Ectodermal cell (in vitro differentiated cells): ENCODE measurements around the gene PITPNM1.

Experiments used
- H3K27ac ChIP-seq: 2 replicates; pipeline ENCODE4 v1.7.0; 2013; ENCODE audit warnings: mild to moderate bottlenecking, low read depth, low read length; ENCODE audit not compliant: insufficient read depth, poor library complexity, severe bottlenecking
- H3K27me3 ChIP-seq: 2 replicates; pipeline ENCODE4 v1.7.0; 2013; ENCODE audit warnings: mild to moderate bottlenecking, low read length; ENCODE audit not compliant: insufficient read depth, control insufficient read depth, poor library complexity, severe bottlenecking
- H3K36me3 ChIP-seq: one replicate; pipeline ENCODE4 v1.7.0; 2013; ENCODE audit warnings: low read length; ENCODE audit not compliant: control insufficient read depth, insufficient read depth
- H3K4me1 ChIP-seq: one replicate; pipeline ENCODE4 v1.7.0; 2013; ENCODE audit warnings: low read length; ENCODE audit not compliant: control insufficient read depth, insufficient read depth
- H3K4me3 ChIP-seq: 2 replicates; pipeline ENCODE4 v1.7.0; 2013; ENCODE audit warnings: low read depth, low read length, control low read depth; ENCODE audit not compliant: insufficient read depth
- H3K9me3 ChIP-seq: 2 replicates; pipeline ENCODE4 v1.7.0; 2013; ENCODE audit warnings: mild to moderate bottlenecking, low read length, moderate library complexity; ENCODE audit not compliant: control insufficient read depth
- whole genome bisulfite sequencing, 2 experiments: methylation state at CpG; one replicate each; pipeline ENCODE4 v1.1.7; 2013; ENCODE audit warnings: missing lambda C conversion rate in 2 of 2; 5-methylcytosine and 5-hydroxymethylcytosine counted together

PITPNM1 gene

DNA sequence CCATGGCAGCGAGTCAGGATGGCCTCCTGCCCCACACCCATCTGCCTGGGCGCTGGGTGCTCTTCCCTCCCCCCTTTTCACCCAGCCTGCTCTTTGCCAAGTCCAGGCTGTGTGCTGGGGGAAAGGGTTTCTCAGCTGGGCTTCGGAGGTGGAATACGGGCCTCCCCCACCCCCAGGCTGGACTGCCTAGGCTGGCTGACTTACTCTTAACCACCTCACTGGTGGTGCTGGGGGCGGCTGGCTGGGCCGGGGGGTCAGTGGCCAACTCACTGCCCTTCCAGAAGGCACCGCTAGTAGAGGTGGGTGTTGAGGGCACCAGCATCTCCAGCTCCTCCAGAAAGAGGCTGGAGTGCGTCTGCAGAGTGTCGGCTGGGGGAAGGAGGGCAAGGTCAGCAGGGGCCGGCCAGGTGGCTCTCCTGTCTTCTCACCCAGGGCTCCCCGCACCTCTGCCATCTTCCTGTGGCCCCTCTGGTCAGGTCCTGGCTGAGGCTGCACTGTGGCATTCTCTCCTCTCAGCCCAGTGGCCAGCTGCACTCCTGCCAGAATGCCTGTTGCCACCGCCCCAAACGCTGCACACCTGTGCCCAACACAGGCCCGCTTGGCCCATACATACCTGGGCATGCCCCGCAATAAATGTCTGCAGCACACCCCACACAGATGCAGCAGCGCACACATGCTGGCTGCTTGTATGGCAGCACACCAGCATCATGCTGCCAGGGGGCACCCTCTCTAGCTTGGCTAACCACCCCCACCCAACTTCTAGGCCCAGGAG, 9.7 kb downstream of the PITPNM1 start:
- Histone ChIP-seq H3K36me3 (peaks cover 11% of the 10 kb centered on the region), H3K4me1 (no peaks in the 10 kb centered on the region)

GRCh38 chr11:67494371-67495233, 10.6 kb downstream of the PITPNM1 start:
- WGBS, 2 experiments, result 92 to 93% methylated on average over 59 of the region's 59 CpGs
- H3K27ac ChIP-seq, result no peak overlapping the region
- H3K36me3 ChIP-seq, result peaks cover 11% of the 10 kb centered on the region
- H3K4me1 ChIP-seq, result no peaks in the 10 kb centered on the region
- no peaks in the 10 kb centered on the region for H3K27me3 ChIP-seq
- H3K9me3 ChIP-seq, result no peaks in the 10 kb centered on the region
- H3K4me3 ChIP-seq, result no peak overlapping the region

More for the DNA sequence above, 9.7 kb downstream of the PITPNM1 start:
- WGBS, 2 experiments, result 94% methylated on average over 16 of the region's 16 CpGs
- Histone ChIP-seq H3K9me3 (no peaks in the 10 kb centered on the region), H3K4me3 (no peak overlapping the region), H3K27ac (no peak overlapping the region), H3K27me3 (no peaks in the 10 kb centered on the region)

- Histone ChIP-seq H3K27me3 (no peaks in the 10 kb centered on the region), H3K4me1 (no peaks in the 10 kb centered on the region), H3K27ac (no peak overlapping the region), H3K36me3 (peaks cover 11% of the 10 kb centered on the region), H3K9me3 (no peaks in the 10 kb centered on the region), H3K4me3 (no peak overlapping the region)
- WGBS, 2 experiments, result 96% methylated on average over 65 of the region's 65 CpGs
Observed at GRCh38 chr11:67493548-67494370, 11.4 kb downstream of the PITPNM1 start.

GRCh38 chr11:67492801-67493547, 12.2 kb downstream of the PITPNM1 start:
- Histone ChIP-seq H3K36me3 (peaks cover 11% of the 10 kb centered on the region), H3K27ac (no peak overlapping the region), H3K27me3 (no peaks in the 10 kb centered on the region), H3K9me3 (no peaks in the 10 kb centered on the region), H3K4me3 (no peak overlapping the region), H3K4me1 (no peaks in the 10 kb centered on the region)
- 89% methylated on average over 46 of the region's 46 CpGs for WGBS, 2 experiments

GRCh38 chr11:67492069-67492727, 13.0 kb downstream of the PITPNM1 start:
- H3K27me3 ChIP-seq, result no peaks in the 10 kb centered on the region
- no peak overlapping the region for H3K4me3 ChIP-seq
- peaks cover 11% of the 10 kb centered on the region for H3K36me3 ChIP-seq
- H3K27ac ChIP-seq, result no peak overlapping the region
- H3K4me1 ChIP-seq, result no peaks in the 10 kb centered on the region
- WGBS, 2 experiments, result 95% methylated on average over 19 of the region's 19 CpGs
- no peaks in the 10 kb centered on the region for H3K9me3 ChIP-seq

DNA sequence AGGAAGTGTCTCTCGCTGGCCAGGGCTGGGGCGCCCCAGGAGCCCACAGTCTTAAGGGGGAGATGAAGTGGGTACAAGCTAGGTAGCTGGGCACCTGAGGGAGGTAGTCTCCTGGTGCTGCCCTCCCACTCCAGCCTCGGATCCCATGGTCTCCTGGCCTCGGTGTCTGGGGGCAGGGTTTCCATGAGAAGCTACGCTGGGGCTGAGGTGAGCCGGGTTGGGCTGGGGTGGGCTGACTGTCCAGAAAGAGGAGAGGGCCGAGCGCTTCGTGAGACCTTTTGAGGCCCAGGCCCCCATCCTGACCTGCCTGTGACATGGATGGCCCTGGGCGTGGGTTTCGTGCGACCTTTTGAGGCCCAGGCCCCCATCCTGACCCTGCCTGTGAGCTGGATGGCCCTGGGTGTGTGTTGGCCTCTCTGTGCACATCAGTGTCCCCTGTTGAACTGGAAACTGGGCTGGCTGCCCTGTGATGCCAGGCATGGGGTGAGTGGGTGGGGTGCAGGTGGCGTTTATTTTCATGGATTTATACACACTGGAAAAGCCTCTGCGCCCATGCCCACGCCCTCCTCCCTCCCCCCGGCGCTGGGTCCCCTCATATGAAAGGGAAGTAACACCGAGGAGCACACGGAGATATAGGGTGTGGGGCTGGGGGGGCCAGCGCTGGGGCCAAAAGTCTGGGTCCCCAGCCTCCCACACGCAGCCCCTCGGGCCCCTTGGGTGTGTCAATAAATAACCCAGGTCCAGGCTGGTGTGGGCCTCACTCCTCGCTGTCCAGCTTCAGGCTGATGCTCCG, 13.7 kb downstream of the PITPNM1 start:
- Histone ChIP-seq H3K27ac (no peak overlapping the region), H3K36me3 (peaks cover 11% of the 10 kb centered on the region), H3K4me3 (no peak overlapping the region), H3K9me3 (no peaks in the 10 kb centered on the region), H3K4me1 (no peaks in the 10 kb centered on the region), H3K27me3 (no peaks in the 10 kb centered on the region)
- 95 to 96% methylated on average over 24 of the region's 24 CpGs for WGBS, 2 experiments

DNA sequence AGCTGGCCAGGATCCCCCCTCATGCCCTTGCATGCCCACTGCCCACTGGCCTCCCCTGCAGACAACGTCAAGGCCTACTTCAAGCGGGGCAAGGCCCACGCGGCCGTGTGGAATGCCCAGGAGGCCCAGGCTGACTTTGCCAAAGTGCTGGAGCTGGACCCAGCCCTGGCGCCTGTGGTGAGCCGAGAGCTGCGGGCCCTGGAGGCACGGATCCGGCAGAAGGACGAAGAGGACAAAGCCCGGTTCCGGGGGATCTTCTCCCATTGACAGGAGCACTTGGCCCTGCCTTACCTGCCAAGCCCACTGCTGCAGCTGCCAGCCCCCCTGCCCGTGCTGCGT, 14.5 kb downstream of the PITPNM1 start:
- no peak overlapping the region for H3K27ac ChIP-seq
- no peaks in the 10 kb centered on the region for H3K4me1 ChIP-seq
- peaks cover 11% of the 10 kb centered on the region for H3K36me3 ChIP-seq
- no peaks in the 10 kb centered on the region for H3K9me3 ChIP-seq
- WGBS, 2 experiments, result 94 to 96% methylated on average over 15 of the region's 15 CpGs
- H3K4me3 ChIP-seq, result no peak overlapping the region
- no peaks in the 10 kb centered on the region for H3K27me3 ChIP-seq

- no peaks in the 10 kb centered on the region for H3K9me3 ChIP-seq
- peaks cover 11% of the 10 kb centered on the region for H3K36me3 ChIP-seq
- no peaks in the 10 kb centered on the region for H3K4me1 ChIP-seq
- no peak overlapping the region for H3K4me3 ChIP-seq
- WGBS, 2 experiments, result 95 to 96% methylated on average over 23 of the region's 23 CpGs
- H3K27ac ChIP-seq, result no peak overlapping the region
- no peaks in the 10 kb centered on the region for H3K27me3 ChIP-seq
Observed at GRCh38 chr11:67489885-67490726, 15.1 kb downstream of the PITPNM1 start.
